NCI-H2196 treated with DMSO at 0.1 percent for 48 hours (cell line): ENCODE measurements around the gene HADH.

ENCODE experiments used
- DNase-seq: peaks from one replicate; lab custom pipeline; 2025; ENCODE audit not compliant: unreplicated experiment; lab: John Stamatoyannopoulos, UW

HADH gene

GRCh38 chr4:108055787-108056186 lies 66.1 kb downstream of the HADH start:
- DNase-seq: no peak

GRCh38 chr4:108056418-108056817 lies 66.7 kb downstream of the HADH start:
- no peak for DNase-seq

GRCh38 chr4:108058685-108059440 lies 69.2 kb downstream of the HADH start:
- DNase-seq: no peak

GRCh38 chr4:108060164-108060563 lies 70.5 kb downstream of the HADH start:
- no peak for DNase-seq

GRCh38 chr4:108060686-108061321 lies 71.1 kb downstream of the HADH start:
- no peak for DNase-seq

GRCh38 chr4:108068442-108068841 lies 78.8 kb downstream of the HADH start:
- DNase-seq: no peak

GRCh38 chr4:108070775-108071174 lies 81.1 kb downstream of the HADH start:
- no peak for DNase-seq

- no peak for DNase-seq
Observed at GRCh38 chr4:108072300-108072699, 82.6 kb downstream of the HADH start.

GRCh38 chr4:108078024-108078733 lies 88.5 kb downstream of the HADH start:
- DNase-seq: no peak

- no peak for DNase-seq
Observed at GRCh38 chr4:108080747-108081146, 91.1 kb downstream of the HADH start.

- no peak for DNase-seq
Observed at GRCh38 chr4:108081256-108081655, 91.6 kb downstream of the HADH start.
